BJ (cell line): ENCODE results near the gene DHRS1. TPM values are rescaled to one million over a fixed set of nuclear protein-coding genes. Genes with fewer than 3 reads are reported as not detected.

Source experiments
- CTCF ChIA-PET: fragments of 350-600 bp; formaldehyde crosslinking; extraction: SDS; loops from one replicate; lab custom pipeline; 2021; ENCODE audit warnings: antibody characterized with exemption, inconsistent platforms; lab: Yijun Ruan, JAX
- POLR2A ChIA-PET: fragments of 300-600 bp; sonication (Branson Sonifier 250); formaldehyde crosslinking; extraction: SDS; loops from one replicate; lab custom pipeline; 2021; ENCODE audit warnings: antibody characterized with exemption; lab: Charles Lee
- DNase-seq: peaks from one replicate; pipeline ENCODE4 v3.0.0-alpha.2; 2011; ENCODE audit warnings: low read depth
- H3K27me3 ChIP-seq: 2 replicates; pipeline ENCODE4 v1.6.0; 2011; ENCODE audit warnings: low read length; ENCODE audit not compliant: control insufficient read depth, insufficient read depth
- H3K36me3 ChIP-seq: 2 replicates; pipeline ENCODE4 v1.5.1; 2011; ENCODE audit warnings: low read length; ENCODE audit not compliant: control insufficient read depth, insufficient read depth
- H3K4me3 ChIP-seq: 2 replicates; pipeline ENCODE4 v1.5.1; 2011; ENCODE audit warnings: low read depth, mild to moderate bottlenecking, control low read depth, low read length
- CTCF ChIP-seq: IDR thresholded peaks from 2 replicates; pipeline ENCODE4 v1.5.1; 2011; ENCODE audit warnings: low read depth, mild to moderate bottlenecking, control low read depth, inconsistent platforms, low read length, moderate library complexity; ENCODE audit not compliant: insufficient read depth
- polyA plus RNA-seq: library from polyadenylated mRNA; depleted of rRNA; stranded (reverse); fragments of >200 nt; gene quantifications from 2 replicates; pipeline ENCODE4 v1.2.3, GENCODE V29; 2011

The DHRS1 gene
- polyA plus RNA-seq, 1 experiment = 57.1 TPM

DNA sequence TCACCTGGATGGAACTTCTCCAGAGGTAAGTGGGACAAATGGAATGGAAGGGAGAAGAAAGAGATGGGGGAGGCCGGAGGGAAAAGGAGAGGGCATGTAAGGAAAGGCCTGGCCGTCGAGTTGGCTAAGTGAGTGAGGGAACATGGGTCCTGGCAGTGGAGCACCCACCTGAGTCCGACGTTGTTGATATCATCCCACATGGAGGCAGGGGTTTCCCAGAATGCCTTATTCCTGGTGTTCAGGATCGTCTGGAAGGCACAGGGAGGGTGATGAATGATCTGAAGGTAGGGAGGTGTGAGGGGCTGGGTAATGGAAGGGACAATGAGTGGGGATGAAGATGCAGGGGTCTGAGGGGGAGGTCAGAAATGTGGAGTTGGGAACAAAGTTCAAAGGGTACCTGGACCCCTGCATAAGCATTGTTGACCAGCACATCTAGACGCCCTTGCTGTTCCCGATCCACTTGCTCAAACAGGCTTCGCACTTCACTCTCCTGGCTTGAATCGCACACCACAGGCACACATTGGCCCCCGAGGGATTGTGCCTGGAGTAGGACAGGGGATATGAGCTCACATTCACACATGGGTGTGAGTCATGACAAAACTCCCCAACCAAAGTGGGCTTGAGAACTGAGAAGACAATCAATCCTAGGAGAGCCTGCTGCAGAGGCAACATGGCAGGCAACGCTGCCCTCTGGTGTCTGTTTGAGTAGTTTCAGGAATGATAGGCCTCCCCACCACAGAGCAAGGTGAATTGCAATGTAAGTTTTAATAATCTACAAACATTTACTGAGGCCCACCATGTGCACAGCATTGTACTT is 3.0 kb downstream of the DHRS1 start:
- CTCF ChIA-PET = interaction anchor here (0.7 to 9.8 kb wide), 23 partner anchors 8 to 239 kb away, joined by 3 to 205 read pairs (median 6); partner anchors contain the start of genes CIDEB, DCAF11, GMPR2 and LTB4R
- peak; percentile 79 for TF ChIP-seq CTCF
- POLR2A ChIA-PET = no interaction called here
- H3K36me3 ChIP-seq = peaks cover 10% of the 10 kb centered on the region
- DNase-seq = peak; percentile 49
- H3K4me3 ChIP-seq = no peak overlapping the region
- H3K27me3 ChIP-seq = no peaks in the 10 kb centered on the region

DNA sequence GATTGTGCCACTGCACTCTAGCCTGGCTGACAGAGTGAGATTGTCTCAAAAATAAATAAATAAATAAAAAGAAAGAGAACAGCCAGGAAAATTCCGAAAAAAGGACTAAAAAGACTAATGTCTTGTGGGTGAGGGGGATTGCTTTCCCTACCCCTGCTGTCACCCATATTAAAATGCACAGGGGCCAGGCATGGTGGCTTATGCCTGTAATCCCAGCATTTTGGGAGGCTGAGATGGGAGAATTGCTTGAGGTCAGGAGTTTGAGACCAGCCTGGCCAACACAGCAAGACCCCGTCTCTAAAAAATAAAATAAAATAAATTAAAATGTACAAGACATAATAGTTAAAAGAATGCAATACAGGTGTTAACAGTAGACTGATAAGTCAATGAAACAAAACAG is 6.1 kb downstream of the DHRS1 start:
- ChIA-PET POLR2A (interaction anchor here (0.6 kb wide), 1 partner anchor 51 kb away, joined by 3 read pairs; the partner anchor contains the start of gene TINF2), CTCF (interaction anchor here (2.1 to 3.9 kb wide), 2 partner anchors 22 to 51 kb away, joined by 16 to 25 read pairs; partner anchors contain the start of genes RABGGTA and TINF2)
- no peaks in the 10 kb centered on the region for H3K27me3 ChIP-seq
- no peak overlapping the region for H3K4me3 ChIP-seq
- DNase-seq = no peak
- peaks cover 9% of the 10 kb centered on the region for H3K36me3 ChIP-seq
- TF ChIP-seq CTCF = no peak

GRCh38 chr14:24292118-24292807 is 7.3 kb downstream of the DHRS1 start:
- Histone ChIP-seq H3K36me3 (peaks cover 9% of the 10 kb centered on the region), H3K4me3 (no peak overlapping the region), H3K27me3 (no peaks in the 10 kb centered on the region)
- no peak for DNase-seq
- ChIA-PET POLR2A (no interaction called here), CTCF (interaction anchor here (0.9 to 3.9 kb wide), 4 partner anchors 21 to 139 kb away, joined by 3 to 25 read pairs (median 10); partner anchors contain the start of genes RABGGTA and TINF2)
- no peak for TF ChIP-seq CTCF

DNA sequence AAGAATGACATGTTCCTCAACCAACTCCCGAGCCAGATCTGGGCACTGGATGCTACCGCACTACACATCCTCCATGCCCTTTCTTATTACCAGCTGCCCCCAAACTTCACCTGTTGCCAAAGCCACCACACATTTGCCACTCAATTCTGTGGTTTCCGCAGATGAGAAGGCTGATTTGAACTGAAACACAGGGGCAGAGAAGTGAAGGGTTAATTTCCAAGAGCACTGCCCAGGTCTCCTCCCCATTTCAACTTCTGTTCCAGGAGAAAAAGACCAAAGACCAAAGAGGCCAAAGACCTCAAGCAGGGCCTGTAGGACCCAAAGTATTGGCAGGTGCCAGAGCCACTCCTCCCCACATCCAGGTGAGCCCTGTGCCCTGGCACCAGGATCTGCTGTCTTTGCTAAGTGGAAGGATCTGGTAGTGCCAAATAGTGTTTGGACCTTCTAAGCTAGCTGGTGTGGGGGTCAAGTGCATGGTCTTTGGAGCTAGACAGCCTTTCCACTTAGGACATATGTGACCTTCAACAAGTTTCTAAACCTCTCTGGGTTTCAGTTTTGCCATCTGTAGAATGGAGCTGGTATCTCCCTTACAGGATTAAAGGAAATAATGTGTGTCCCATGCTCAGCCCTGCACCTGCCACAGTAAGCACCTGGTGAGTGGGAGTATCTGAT is 8.0 kb downstream of the DHRS1 start:
- TF ChIP-seq CTCF = no peak
- H3K4me3 ChIP-seq = no peak overlapping the region
- ChIA-PET CTCF (interaction anchor here (1.3 to 3.9 kb wide), 3 partner anchors 20 to 140 kb away, joined by 4 to 25 read pairs (median 16); partner anchors contain the start of genes RABGGTA and TINF2), POLR2A (no interaction called here)
- H3K36me3 ChIP-seq = peaks cover 9% of the 10 kb centered on the region
- DNase-seq = no peak
- no peaks in the 10 kb centered on the region for H3K27me3 ChIP-seq
